Activated naive CD4-positive, alpha-beta T cell treated with Interleukin-2 at 50 U/mL for 16 hours (primary cell): ENCODE results near the gene PHACTR4.
"Not testable (repeated sequence)": the region's sequence is repeated elsewhere in the genome, so short reads cannot be mapped to it uniquely, and the experiment has no call there.

Source experiments
- DNase-seq: peaks from one replicate; pipeline ENCODE4 v3.0.0-alpha.2; 2020

PHACTR4 gene

DNA sequence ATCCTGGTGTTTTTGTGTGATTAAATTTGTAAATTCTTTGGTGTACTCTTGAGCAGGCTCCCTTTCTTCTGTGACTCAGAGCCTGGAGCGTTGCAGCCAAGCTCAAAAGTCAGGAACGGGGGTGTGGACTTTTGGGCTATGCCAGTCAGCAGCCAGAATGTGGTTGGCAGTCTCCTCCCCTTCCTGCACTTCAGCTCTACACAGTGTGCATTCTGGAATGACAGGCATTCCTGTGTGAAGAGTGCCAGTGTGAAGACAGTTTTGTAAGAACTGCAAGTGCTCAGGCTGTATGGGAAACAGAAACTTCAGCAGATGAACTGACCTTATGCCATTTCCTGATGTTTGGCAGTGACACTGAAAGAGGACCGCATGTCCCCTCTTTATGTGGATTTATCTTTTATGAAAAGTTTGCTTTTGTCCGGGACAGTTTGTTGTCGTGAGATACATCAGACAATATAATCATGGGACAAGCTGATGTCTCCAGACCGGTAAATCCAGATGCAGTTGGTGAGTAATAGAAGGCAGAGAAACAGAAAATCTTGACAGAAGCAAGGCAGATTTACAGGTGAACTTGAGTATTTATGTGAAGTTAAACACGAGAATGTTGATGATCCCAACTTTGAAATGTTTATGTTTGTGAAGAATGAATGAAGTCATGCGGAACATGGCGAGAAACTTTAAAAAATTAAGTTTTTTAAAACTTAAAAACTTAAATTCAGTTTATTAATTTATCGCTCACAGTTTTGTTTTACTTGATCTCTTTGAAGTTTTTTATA is 68.6 kb downstream of the PHACTR4 start:
- no peak for DNase-seq

DNA sequence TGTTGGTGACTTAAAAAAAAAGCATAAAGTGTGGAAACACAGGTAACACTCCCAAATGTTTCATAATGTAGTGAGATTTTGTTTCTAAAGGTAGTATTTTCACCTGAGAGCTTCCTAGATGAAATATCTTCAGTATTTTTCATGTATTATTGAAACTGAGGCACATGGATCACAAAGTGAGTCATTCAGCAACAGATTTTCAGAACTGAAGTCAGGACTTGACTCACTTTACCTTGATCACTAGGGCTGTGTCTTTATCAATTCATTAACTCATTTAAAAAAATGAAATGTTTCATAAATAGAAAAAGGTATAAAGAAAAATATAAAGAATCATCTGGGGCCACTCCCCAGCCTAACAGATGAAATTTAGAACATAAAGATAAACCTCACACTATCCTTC is 69.8 kb downstream of the PHACTR4 start:
- DNase-seq, result no peak

DNA sequence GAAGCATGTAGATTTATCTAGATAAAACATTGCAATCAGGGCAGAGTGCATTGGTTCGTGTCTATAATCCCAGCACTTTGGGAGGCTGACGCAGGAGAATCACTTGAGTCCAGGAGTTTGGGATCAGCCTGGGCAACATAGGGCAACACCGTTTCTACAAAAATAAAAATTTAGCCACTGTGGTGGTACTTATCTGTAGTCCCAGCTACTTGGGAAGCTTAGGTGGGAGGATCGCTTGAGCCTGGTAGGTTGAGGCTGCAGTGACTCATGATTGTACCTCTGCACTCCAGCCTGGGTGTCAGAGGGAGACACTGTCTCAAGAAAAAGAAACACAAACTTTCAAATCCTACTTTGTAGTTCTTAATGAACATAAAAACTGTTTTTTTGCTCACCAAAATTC is 72.1 kb downstream of the PHACTR4 start:
- DNase-seq, result no peak

DNA sequence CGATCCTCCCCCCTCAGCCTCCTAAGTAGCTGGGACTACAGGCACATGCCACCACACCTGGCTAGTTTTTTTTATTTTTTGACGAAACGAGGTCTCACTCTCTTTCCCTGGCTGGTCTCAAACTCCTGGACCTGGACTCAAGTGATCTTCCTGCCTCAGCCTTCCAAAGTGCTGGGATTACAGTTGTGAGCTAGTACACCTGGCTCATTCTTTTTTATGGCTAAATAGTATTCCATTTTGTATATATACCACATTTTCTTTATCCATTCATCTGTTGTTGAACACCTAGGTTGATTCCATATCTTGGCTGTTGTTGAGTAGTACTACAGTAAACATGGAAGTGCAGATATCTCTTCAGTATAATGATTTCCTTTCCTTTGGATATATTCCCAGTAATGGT is 74.0 kb downstream of the PHACTR4 start:
- DNase-seq, result no peak

DNA sequence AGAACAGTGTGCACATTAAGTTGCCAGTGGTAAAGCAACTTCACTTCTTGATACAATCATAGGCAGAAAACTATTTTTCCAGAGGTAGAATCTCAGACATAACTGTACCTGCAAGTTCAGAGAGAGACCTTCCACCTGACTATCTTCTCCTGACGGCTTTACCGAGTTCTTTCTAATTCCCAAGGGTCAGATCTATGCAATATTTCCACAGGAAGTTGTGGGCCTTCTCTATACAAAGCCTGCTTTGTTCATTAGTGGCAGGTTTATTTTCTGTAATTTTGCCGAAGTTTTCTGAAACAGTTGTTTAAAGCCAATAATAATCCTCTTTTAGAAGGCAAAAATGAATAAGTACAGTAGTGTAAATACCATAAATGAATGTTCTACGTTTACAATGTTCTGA is 78.1 kb downstream of the PHACTR4 start:
- no peak for DNase-seq

DNA sequence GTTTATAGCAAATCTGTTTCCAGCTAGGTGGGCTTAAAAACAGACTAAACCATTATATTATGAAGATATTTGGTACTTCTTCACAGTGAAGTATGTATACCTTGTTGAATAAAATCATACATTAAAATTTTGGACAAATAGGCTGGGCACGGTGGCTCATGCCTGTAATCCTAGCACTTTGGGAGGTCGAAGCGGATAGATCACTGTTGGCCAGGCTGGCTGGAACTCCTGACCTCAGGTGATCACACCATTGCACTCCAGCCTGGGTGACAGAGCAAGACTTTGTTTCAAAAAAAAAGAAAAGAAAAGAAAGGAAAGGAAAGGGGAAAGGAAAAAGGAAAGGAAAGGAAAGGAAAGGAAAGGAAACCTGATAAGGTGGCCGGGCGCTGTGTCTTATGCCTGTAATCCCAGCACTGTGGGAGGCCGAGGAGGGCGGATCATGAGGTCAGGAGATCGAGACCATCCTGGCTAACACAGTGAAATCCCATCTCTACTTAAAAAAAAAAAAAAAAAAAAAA is 78.6 kb downstream of the PHACTR4 start:
- not testable (repeated sequence) for DNase-seq

DNA sequence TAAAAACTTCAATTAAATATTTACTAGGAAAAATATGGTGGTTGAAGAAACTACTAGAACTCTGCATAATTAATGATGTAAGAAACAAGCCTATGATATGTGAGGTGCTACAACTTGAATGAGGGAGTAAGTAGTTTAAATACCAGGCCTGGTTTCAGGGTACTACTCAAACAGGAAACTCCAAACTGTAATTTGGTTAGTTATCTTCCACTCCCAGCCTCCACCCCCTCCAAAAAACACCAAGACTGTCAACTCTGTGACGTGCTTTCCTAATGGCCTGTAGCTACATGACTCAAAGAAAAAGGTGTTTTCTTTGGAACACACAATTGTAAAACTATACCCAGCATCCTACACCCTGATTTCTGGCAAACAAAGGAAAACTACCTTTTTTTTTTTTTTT is 80.4 kb downstream of the PHACTR4 start:
- peak; percentile 31 for DNase-seq

DNA sequence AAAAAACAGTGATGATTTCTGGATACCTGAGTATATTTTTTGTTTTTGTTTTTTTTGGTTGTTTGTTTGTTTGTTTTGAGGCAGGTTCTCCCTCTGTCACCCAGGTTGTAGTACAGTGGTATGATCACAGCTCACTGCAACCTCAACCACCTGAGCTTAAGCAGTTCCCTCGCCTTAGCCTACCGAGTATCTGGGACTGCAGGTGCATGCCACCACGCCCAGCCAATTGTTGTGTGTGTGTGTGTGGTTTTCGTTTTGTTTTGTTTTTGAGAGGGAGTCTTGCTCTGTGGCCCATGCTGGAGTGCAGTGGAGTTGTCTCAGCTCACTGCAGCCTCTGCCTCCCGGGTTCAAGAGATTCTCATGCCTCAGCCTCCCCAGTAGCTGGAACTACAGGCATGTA is 81.0 kb downstream of the PHACTR4 start:
- no peak for DNase-seq

DNA sequence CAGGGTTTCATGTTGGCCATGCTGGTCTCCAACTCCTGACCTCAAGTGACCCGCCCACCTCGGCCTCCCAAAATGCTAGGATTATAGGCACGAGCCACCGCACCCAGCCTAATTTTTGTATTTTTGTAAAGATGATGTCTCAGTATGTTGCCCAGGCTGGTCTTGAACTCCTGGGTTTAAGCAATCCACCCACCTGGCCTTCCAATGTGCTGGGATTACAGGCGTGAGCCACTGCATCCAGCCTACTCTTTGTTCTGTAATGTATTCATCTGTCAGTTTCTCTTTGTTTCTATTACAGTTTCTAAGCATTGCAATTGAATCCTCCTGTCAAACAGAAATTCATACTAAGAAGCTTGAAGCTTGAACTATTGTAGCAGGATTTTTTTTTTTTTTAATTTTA is 81.5 kb downstream of the PHACTR4 start:
- no peak for DNase-seq

DNA sequence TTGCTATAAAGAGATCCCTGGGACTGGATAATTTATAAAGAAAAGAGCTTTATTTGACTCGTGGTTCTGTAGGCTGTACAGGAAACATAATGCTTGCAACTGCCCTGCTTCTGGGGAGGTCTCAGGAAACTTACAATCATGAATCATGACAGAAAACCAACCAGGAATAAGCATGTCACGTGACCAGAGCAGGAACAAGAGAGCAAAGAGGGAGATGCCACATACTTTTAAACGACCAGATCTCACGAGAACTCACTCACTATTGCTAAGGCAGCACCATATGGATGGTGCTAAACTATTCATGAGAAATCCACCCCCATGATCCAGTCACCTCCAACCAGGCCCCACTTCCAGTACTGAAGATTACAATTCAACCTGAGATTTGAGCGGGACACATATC is 86.5 kb downstream of the PHACTR4 start:
- DNase-seq, result no peak

DNA sequence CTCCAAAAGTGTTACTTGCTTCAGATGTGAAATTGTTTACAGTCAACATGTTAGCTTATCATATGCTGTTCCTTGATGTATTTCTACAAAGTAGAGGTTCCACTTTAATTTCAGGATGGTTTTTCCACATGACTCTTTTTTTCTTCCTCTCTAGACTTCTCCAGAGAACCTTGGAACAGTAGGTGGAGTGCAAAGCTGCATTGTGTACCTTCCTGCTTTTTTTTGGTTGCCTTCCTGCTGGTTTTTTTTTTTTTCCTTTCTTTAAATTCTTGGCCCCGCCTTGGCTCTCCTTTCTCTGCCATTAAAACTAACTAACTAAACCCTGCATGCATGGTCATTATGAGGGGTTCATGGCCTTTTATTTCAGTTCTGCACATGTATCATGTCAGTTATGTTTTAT is 88.1 kb downstream of the PHACTR4 start:
- no peak for DNase-seq

DNA sequence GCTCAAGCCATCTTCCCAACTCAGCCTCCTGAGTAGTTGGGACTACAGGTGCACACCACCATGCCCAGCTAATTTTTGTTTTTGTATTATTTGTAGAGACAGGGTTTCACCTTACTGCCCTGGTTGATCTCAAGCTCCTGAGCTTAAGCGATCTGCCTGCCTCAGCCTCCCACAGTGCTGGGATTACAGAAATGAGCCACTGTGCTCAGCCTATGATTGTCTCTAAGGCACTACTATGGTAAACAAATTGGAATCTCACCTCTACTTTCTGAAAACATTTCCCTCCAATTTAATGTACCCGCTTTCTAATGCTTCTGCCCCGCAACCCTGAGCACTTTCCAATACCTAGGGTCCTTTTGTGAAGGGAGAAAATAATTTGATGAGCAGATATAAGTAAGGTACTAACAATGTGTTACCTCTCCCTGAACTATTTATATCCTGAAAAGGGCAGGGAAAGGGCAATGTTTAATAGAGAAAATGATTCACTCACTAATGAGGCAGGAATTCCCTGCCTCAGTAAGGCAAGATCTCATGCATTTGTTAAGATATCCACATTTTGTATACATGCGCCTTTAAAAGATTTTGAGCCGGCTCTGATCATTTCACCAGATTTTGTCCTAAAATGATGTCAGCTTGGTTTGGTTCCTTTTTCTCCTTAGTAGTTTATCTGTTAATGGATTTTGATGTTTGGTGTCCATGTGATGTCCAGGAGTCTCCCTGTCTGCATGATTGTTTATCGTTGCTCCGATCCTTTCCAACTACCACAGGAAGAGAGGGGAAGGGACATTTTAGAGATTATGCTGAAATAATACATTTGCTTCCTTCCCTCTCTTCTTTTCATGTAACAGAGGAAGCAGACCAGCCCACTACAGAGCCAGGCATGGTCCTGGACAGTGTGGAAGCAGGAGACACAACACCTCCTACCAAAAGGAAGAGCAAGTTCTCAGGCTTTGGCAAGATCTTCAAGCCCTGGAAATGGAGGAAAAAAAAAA is 89.0 kb downstream of the PHACTR4 start:
- no peak for DNase-seq

DNA sequence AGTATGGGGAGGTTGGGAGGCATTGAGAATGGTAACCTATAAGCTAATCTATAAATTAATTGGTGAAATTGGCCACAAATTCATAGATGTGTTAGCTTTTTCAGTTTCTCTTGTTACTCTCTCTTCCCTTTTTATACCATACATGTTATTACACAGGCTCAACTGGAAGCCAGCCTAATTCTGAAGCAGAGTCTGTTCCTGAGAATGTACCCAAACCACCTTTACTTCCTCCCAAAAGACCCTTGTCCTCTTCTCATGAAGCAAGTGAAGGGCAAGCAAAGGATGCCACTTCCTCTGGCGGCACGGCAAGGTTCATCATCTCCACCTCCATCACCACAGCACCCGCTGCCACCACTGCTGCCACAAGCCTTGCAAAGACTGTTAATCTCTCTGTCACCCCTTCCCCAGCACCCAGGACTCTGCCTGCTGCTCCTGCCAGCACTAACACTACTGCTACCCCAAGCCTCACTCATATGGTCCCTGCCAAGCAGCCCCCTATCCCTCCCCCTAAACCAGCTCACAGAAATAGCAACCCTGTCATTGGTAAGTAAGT is 96.8 kb downstream of the PHACTR4 start:
- DNase-seq, result no peak

DNA sequence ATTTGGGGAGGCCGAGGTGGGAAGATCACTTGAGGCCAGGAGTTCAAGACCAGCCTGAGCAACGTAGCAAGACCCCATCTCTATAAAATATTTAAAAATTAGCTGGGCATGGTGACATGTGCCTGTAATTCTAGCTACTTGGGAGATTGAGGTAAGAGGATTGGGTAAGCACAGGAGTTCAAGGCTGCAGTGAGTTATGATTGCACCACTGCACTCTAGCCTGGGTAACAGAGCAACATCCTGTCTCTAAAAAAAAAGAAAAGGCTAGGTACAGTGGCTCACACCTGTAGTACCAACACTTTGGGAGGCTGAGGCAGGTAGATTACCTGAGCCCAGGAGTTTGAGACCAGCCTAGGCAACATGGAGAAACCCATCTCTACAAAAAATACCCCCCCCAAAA is 100.6 kb downstream of the PHACTR4 start:
- DNase-seq, result no peak

DNA sequence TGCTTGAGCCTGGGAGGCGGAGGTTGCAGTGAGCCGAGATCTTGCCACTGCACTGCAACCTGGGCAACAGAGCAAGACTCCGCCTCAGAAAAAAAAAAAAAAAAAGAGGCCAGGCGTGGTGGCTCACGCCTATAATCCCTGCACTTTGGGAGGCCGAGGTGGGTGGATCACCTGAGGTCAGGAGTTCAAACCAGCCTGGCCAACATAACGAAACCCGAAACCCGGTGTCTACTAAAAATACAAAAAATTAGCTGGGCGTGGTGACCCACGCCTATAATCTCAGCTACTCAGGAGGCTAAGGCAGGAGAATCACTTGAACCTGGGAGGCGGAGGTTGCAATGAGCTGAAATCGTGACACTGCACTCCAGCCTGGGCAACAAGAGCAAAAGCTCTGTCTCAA is 110.0 kb downstream of the PHACTR4 start:
- not testable (repeated sequence) for DNase-seq

DNA sequence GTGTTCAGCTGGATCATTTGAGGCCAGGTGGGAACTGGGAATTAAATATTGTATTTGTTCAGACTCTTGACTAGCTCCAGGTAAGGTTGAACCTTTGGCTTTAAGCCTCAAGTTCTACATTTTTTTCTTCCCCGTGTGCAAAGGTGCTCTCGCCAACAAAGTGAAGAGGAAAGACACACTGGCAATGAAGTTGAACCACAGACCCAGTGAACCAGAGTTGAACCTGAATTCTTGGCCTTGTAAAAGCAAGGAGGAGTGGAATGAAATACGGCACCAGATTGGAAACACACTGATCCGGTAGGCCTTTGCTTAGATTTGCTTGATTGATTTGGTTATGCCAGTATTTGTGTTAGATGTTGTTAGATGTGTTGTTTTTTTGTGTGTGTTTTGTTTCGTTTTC is 110.8 kb downstream of the PHACTR4 start:
- no peak for DNase-seq

DNA sequence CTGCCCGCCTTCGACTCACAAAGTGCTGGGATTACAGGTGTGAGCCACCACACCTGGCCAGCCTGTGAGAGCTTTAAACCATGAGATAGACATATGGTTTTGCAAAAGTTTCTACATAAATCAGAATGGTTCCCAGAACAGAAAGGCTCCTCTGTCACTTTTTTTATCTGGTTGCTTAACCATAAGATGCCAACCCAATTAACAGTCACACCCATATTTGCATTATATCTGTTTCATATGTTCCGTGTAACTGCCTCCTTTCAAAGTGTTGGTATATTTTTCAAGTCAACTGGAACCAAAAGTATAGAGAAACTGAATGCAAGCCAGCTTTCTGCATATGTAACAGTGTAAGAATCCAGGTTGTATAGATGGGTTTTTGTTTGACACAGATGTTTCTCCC is 112.6 kb downstream of the PHACTR4 start:
- DNase-seq, result no peak

DNA sequence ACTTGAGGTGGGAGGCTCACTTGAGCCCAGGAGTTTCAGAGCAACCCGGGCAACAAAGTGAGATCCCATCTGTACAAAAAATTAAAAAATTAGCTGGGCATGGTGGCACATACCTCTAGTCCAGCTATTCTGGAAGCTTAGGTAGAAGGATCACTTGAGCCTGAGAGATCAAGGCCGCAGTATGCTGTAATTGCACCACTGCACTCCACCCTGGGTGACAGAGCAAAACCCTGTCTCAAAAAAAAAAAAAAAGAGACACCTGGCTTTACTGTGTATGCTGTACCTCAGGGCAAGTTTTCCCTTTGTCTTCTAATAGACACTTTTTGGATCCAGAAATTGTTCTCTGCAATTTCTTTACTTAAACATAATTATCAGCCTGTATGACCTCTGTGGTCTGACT is 113.2 kb downstream of the PHACTR4 start:
- no peak for DNase-seq

DNA sequence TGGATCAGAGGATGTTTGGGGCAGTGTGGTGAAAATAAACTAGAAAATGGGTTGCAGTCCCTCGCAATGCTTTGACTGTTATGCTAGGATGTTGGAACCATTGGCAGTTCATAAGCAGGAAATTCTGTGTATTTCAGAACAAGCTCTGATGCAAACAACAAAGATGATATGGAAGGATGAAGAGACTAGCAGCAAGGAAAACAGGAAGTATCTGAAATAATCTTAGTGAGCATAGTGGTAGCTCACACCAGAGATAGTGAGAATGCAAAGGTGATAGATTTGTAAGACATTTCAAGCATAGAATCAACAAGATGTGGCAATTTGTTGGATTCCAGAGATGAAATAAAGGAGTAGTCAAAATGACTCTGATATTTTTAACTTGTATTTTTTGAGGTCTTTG is 125.2 kb downstream of the PHACTR4 start:
- DNase-seq, result no peak

DNA sequence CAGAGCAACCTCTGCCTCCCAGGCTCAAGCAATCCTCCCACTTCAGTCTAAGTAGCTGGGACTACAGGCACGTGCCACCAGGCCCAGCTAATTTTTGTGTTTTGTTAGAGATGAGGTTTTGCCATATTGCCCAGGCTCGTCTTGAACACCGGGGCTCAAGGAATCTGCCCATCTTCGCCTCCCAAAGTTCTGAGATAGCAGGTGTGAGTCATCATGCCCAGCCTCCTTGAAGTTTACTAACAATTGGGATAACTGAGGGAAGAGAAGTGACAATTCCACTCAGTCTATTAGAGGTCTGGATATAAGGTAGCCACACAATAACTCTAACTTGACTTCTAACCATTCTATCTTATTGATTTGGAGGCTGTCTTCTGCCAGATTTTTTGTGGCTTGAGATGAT is 130.0 kb downstream of the PHACTR4 start:
- no peak for DNase-seq

DNA sequence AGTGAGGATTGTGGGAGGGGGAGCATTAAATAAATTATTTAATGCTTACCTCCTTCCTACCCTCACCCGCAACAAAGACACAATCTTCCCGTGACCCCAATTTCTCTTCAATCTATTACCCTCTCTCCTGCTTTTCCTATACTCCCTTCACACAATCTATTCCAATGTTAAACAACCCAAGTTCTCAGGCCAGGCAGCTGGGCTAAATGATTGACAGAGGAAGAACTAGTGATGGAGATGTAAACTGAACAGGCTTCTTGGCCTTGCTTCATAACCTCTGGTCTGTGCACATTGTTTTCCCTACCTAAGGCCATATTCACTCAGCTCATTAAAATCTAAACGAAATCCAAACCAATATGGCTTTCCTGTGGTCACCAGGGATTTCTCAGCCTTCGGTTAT is 132.4 kb downstream of the PHACTR4 start:
- DNase-seq, result no peak

DNA sequence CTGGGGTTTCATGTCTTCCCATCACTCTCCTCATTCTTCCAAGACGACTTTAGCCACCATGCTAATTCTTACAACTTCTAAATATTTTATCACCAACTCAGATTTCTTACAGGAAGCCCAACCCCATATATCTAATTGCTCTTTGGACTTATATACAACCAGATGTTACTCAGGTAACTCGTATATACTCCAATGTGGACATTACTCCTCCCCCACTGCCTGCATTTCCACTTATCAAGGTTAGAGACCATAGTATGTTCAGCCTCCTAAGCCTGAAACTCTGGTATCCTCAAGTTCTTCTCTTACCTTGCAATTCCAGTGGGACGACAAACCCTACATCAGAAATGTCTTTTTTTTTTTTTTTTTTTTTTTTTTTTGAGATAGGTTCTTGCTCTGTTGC is 133.6 kb downstream of the PHACTR4 start:
- no peak for DNase-seq

DNA sequence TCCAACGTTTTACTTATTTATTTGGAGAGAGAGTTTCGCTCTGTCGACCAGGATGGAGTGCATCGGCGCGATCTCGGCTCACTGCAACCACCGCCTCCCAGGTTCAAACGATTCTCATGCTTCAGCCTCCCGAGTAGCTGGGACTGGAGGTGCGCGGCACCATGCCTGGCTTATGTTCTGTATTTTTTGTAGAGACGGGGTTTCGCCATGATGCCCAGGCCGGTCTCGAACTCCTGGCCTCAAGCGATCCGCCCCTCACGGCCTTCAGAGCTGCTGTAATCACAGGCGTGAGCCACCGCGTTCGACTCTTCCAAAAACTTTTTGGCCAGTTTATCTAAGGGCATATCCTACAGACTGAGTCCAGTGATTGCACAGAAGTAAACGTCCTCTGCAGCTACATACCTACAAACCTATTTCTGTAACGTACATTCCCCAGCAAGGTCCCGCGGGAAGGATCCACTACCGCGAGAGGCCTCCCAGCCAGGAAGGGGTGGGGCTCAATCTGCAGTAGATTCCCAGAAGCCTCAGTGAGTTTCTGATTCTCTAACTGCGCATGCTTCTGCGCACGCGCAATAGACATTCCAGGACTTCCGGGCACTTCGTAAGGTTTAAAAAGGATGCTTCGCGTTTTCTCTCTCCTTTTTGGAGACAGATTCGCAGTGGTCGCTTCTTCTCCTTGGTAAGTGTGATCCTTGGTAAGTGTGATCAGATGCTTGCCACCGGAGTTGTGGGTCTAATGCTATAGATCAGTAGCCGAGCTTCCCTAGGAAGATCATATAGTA is 136.1 kb downstream of the PHACTR4 start, which contains the start of gene RCC1:
Gene RCC1, plus strand, starts transcription at position 638 of the 782 bp plus-strand sequence. CDS start 23,824 bp downstream, outside the sequence.
- peak; percentile 95 for DNase-seq
